ENCODE data around the gene PTPRM. TPM values are rescaled to one million over a fixed set of nuclear protein-coding genes. Genes with fewer than 3 reads are reported as not detected.
A peak's percentile ranks its signal among the peaks of the same experiment; 100 is the strongest.

The PTPRM gene
- total RNA-seq, 1 donor from 2014 or later = 10.7 TPM

DNA sequence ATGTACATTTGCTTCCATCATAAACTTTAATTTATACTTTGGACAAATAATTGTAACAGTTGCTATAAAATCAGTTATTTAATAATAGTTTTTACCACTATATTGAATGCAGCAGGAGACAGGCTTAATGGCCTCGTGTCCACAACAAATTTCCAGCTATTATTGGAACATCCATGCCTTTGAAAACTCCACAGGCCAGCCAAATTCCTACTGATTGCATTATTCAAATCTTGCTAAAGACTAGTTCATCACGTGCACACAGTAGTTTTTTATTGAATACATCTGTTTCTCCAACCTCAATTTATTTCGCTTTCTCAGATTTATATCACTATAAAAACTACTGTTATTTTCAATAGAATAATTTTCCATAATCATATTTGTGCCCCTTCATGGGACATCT, 18.4 kb upstream of the PTPRM start:
- Mint-ChIP-seq H3K9me3 (no peaks in the 10 kb centered on the region), H3K27ac (no peak overlapping the region)
- intact Hi-C loops (cut with micrococcal nuclease) = no loop called here

DNA sequence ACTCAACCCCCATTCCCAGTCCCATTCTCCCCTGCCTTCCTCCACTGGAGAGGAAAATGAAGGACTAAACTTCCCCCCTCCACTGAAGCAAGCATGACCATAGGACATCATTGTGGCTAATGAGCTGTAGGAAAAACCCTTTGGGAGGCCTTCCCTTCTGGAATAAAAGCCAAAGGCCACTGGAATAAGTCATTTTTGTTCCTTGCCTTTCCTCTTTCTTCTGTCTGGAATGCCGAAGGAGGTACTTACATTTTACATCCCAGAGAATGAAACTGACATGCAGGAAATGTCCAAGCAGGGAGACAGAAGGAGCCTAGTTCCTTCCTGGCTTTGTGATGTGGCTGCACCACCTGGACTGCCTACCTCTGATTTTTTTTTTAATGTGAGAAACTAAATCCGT, 9.1 kb upstream of the PTPRM start:
- H3K4me1 Mint-ChIP-seq (ENCODE audit: low read depth) = no peaks in the 10 kb centered on the region
- H3K9me3 Mint-ChIP-seq = no peaks in the 10 kb centered on the region
- no peak overlapping the region for H3K27ac Mint-ChIP-seq
- peaks cover 2% of the 10 kb centered on the region for H3K27me3 Mint-ChIP-seq (ENCODE audit: insufficient read depth)
- intact Hi-C loops (cut with micrococcal nuclease) = no loop called here
- DNase-seq (ENCODE audit: low spot score) = no peak
- no peak overlapping the region for H3K4me3 Mint-ChIP-seq
- no peaks in the 10 kb centered on the region for H3K36me3 Mint-ChIP-seq (ENCODE audit: low read depth)

More for the DNA sequence above, 18.4 kb upstream of the PTPRM start:
- no peak for DNase-seq (ENCODE audit: low spot score)
- Mint-ChIP-seq H3K36me3 (ENCODE audit: low read depth) (no peaks in the 10 kb centered on the region), H3K27me3 (ENCODE audit: insufficient read depth) (no peaks in the 10 kb centered on the region), H3K4me3 (no peak overlapping the region), H3K4me1 (ENCODE audit: low read depth) (no peaks in the 10 kb centered on the region)

DNA sequence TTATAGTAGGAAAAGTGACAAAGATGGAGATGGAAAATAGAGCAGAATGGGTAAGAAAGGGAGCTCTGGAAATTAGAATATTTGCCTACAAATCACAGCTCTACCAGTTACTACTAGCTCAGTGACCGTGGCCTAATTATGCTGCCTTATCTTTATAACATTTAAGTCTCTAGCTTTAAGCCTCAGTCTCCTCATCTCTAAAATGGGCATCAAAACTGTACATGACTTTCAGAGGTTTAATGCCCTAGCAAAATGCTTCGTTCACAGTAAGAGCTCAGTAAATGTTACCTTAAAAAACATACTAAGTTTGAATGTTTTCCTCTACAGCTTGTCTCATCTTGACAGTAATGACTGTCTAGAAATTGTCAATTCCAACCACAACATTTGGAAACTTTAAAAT, 8.3 kb upstream of the PTPRM start:
- Mint-ChIP-seq H3K9me3 (no peaks in the 10 kb centered on the region), H3K36me3 (ENCODE audit: low read depth) (no peaks in the 10 kb centered on the region), H3K4me3 (no peak overlapping the region), H3K27ac (no peak overlapping the region), H3K27me3 (ENCODE audit: insufficient read depth) (peaks cover 2% of the 10 kb centered on the region), H3K4me1 (ENCODE audit: low read depth) (no peaks in the 10 kb centered on the region)
- intact Hi-C loops (cut with micrococcal nuclease) = no loop called here
- no peak for DNase-seq (ENCODE audit: low spot score)

DNA sequence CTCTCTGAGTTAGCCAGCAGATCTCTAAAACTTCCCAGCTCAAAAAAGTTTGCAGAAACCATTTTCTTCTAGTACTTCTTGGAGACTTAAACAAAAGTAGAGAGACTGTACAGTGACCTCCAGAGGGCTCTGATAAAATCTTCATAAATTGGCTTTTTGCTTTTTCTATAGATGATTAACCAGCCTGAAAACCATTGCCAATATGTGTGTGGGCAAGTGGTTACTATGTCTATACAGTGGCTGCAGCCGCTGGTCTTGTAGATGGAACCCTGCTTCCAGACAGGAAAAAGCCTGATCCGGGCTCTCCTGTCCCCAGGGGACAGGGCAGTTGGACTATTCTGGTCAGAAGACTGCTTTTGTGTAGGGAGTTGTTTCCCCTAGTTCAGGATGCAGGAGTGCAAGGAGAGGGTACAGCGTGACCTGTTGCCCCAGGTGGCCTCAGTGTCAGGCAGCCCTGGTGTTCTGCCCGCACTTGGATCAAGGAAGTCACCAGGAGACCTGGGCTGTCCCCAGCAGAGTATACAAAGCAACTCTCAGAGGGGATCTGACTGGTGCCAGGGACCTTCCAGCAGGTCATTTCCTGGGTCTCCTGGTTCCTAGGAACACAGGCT, 7.3 kb upstream of the PTPRM start:
- no peak overlapping the region for H3K27ac Mint-ChIP-seq
- no peak overlapping the region for H3K4me3 Mint-ChIP-seq
- no peaks in the 10 kb centered on the region for H3K36me3 Mint-ChIP-seq (ENCODE audit: low read depth)
- H3K27me3 Mint-ChIP-seq (ENCODE audit: insufficient read depth) = peaks cover 7% of the 10 kb centered on the region
- H3K4me1 Mint-ChIP-seq (ENCODE audit: low read depth) = no peaks in the 10 kb centered on the region
- no peak for DNase-seq (ENCODE audit: low spot score)
- no peaks in the 10 kb centered on the region for H3K9me3 Mint-ChIP-seq
- intact Hi-C loops (cut with micrococcal nuclease) = loop anchor here (10.0 kb wide), 2 partner anchors 395 to 645 kb away; no protein-coding TSS in a partner anchor

DNA sequence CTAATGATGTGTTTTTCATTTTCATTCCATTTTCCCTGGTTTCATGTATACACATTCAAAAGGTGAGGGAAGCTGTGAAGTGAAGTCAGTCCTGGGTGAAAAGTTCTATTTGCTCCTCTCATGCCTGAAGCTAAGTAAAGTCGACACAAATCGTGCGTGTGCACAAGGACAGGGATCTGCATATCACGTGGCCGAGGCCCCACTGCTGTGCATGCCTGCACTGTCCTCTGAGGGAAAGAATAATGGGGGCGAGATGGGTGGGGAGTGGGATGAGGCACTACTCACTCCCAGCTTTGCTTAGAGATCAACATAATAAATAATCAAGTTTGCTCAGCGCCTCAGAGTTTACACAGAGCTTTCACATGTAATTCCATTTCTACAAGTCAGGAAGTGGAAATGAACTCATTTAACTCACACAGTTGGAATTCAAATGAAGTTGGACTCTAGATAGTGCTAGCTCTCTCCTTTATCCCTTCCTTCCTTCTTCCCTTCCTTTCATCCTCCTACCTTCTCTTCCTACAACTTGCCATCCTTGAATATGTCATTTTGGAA, 5.1 kb upstream of the PTPRM start:
- DNase-seq (ENCODE audit: low spot score) = no peak
- Mint-ChIP-seq H3K27ac (no peak overlapping the region), H3K36me3 (ENCODE audit: low read depth) (no peaks in the 10 kb centered on the region), H3K4me3 (no peak overlapping the region), H3K4me1 (ENCODE audit: low read depth) (no peaks in the 10 kb centered on the region), H3K9me3 (no peaks in the 10 kb centered on the region), H3K27me3 (ENCODE audit: insufficient read depth) (peaks cover 19% of the 10 kb centered on the region)
- intact Hi-C loops (cut with micrococcal nuclease) = loop anchor here (10.0 kb wide), 2 partner anchors 393 to 647 kb away; no protein-coding TSS in a partner anchor

DNA sequence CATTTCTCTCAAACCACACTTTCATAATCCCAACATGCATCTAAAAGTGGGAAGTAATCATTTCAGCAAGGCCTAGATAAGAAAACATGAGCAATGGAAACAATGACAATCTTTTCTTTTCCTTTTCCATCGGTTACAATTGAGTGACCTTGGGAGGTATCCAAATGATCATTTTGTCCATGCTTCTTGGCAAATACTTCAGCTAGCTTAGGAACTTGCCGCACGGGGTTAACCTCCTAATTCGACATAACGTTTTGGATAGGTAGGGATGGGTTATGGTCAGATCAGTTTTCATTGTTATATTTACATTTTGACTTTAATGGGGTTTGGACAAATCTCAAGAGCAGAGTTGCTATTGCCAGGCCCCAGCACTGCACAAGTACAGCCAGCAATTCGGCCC, 4.6 kb upstream of the PTPRM start:
- H3K27ac Mint-ChIP-seq = no peak overlapping the region
- DNase-seq (ENCODE audit: low spot score) = no peak
- no peaks in the 10 kb centered on the region for H3K4me1 Mint-ChIP-seq (ENCODE audit: low read depth)
- H3K27me3 Mint-ChIP-seq (ENCODE audit: insufficient read depth) = peaks cover 19% of the 10 kb centered on the region
- intact Hi-C loops (cut with micrococcal nuclease) = loop anchor here (10.0 kb wide), 2 partner anchors 392 to 648 kb away; no protein-coding TSS in a partner anchor
- H3K9me3 Mint-ChIP-seq = no peaks in the 10 kb centered on the region
- H3K4me3 Mint-ChIP-seq = no peak overlapping the region
- H3K36me3 Mint-ChIP-seq (ENCODE audit: low read depth) = no peaks in the 10 kb centered on the region

DNA sequence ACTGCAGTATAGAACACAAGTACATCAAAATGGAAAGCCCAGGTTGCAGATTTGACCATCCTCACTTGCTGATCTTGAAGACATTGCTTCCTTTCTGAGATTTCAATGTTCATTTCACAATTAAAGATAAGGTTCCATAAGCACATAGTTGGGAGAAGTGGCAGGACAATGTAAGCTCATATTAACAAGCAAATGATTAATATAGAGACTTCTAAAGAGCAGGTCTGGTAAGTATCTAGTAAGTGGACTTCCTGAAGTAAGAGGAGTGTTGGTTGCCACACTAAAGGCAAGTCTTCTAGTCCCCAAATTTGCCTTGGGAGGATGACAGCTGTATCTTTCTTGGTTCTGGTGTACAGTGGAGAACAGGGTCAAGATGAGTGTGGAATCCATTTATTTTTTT, 1.4 kb upstream of the PTPRM start:
- H3K36me3 Mint-ChIP-seq (ENCODE audit: low read depth) = no peaks in the 10 kb centered on the region
- DNase-seq (ENCODE audit: low spot score) = no peak
- H3K4me3 Mint-ChIP-seq = peak overlapping the region; percentile 15
- H3K27ac Mint-ChIP-seq = no peak overlapping the region
- intact Hi-C loops (cut with micrococcal nuclease) = loop anchor here (2.0 to 10.0 kb wide), 3 partner anchors 345 to 651 kb away; no protein-coding TSS in a partner anchor
- no peaks in the 10 kb centered on the region for H3K9me3 Mint-ChIP-seq
- peaks cover 37% of the 10 kb centered on the region for H3K27me3 Mint-ChIP-seq (ENCODE audit: insufficient read depth)
- H3K4me1 Mint-ChIP-seq (ENCODE audit: low read depth) = no peaks in the 10 kb centered on the region

DNA sequence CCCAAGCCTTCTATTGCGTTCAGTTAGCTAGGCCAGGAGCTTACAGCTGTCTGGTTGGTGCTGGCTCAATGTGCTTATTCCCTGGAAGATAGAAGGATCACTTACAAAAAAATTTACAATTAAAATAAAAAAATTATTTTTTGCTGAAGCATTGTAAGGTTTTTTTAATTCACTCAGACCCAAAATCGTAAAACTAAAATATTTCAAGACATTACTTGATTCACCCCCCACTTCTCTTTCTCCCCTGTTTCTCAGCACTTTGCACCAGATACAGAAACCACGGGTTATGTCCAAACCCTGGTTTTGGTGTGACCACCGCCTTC, 911 bp upstream of the PTPRM start:
- Mint-ChIP-seq H3K4me3 (peak overlapping the region; percentile 15), H3K36me3 (ENCODE audit: low read depth) (no peaks in the 10 kb centered on the region), H3K4me1 (ENCODE audit: low read depth) (no peaks in the 10 kb centered on the region), H3K27me3 (ENCODE audit: insufficient read depth) (peaks cover 40% of the 10 kb centered on the region), H3K27ac (no peak overlapping the region), H3K9me3 (no peaks in the 10 kb centered on the region)
- intact Hi-C loops (cut with micrococcal nuclease) = loop anchor here (2.0 to 10.0 kb wide), 3 partner anchors 345 to 651 kb away; no protein-coding TSS in a partner anchor
- no peak for DNase-seq (ENCODE audit: low spot score)

DNA sequence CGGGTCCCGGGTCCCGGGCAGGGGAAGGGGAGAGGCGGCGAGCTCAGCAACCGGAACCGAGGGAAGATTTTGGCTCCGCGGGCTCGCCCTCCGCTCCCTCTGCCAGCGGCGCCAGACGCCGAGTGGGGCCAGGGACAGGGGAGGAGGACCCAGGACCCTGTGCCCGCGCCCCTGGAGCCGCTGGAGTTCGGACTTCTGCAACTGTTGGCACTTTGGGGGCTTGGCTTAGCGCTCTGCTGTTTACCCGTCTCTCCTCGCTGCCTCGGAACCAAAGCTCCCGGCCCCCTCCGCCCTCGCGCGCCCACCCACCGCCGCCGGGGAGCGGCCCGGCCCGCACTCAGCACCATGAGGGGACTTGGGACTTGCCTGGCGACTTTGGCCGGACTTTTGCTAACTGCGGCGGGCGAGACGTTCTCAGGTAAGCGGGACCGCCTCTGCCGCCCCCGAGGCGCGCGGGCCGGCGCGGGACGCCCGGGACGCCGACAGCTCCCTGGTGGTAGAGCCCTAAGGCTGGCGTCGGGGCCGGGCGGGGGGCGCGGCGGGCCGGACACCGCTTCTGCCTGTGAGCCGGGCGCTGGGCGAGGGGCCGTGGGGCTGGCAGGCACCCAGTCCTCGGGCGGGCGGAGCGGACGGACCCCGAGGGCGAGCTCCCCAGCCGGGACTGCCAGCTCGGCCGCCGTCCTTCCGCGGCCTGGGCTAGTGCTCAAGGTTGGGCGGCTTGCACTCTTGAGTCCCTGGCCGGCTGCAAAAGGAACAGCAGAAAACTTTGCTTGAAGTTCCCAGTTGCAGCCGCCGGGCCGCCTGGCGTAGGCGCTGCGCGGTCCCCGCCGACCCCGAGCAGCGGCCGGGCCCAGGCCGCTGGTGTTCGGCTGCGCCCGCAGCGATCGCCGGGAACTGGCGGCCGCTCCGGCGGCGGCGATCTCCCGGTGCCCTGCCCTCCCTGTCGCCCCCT, 634 bp downstream of the PTPRM start:
- Mint-ChIP-seq H3K27me3 (ENCODE audit: insufficient read depth) (peaks cover 47% of the 10 kb centered on the region), H3K27ac (no peak overlapping the region), H3K4me1 (ENCODE audit: low read depth) (peaks cover 4% of the 10 kb centered on the region), H3K9me3 (no peaks in the 10 kb centered on the region), H3K4me3 (no peak overlapping the region), H3K36me3 (ENCODE audit: low read depth) (no peaks in the 10 kb centered on the region)
- intact Hi-C loops (cut with micrococcal nuclease) = loop anchor here (2.0 to 10.0 kb wide), 3 partner anchors 347 to 653 kb away; no protein-coding TSS in a partner anchor
- DNase-seq (ENCODE audit: low spot score) = no peak

DNA sequence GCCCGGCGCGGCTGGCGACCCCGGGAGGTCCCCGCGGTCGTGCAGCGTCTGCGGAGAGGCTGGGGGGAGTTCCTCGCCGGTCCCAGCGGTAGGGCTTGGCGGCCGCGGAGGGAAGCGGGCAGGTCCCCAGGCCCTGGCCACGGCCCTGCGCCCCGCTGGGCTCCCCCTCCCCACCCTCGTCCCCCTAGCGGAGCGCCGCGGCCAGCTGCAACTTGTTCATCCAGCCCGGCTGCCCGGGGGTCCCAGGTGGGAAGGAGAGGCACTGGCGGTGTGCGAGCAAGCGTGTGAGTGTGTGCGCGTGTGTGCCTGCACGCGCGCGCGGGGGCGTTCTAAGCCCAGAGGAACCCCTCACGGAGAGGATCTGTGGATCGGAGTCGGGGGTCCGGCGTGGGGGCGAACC, 1.3 kb downstream of the PTPRM start:
- Mint-ChIP-seq H3K4me3 (no peak overlapping the region), H3K27me3 (ENCODE audit: insufficient read depth) (peaks cover 51% of the 10 kb centered on the region), H3K27ac (no peak overlapping the region), H3K4me1 (ENCODE audit: low read depth) (peaks cover 9% of the 10 kb centered on the region), H3K9me3 (no peaks in the 10 kb centered on the region), H3K36me3 (ENCODE audit: low read depth) (peaks cover 2% of the 10 kb centered on the region)
- intact Hi-C loops (cut with micrococcal nuclease) = loop anchor here (10.0 kb wide), 2 partner anchors 386 to 654 kb away; no protein-coding TSS in a partner anchor
- no peak for DNase-seq (ENCODE audit: low spot score)

DNA sequence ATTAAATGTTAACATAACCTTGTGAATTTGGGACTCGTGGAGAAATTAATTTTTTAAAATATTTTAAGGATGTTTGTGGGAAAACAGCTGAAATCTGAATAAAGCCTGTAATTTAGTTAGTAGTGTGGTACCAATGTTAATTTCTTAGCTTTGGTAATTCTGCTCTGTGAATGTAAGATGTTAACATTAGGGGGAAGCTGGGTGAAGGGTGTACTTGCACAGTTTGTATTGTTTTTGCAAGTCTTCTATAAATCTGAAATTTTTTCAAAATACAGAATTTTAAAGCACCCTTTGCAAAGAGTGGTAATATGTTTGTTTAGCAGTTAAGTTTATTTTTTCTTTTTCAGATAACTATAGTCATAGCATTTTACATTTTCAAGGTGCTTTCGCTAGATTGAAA, 4.5 kb downstream of the PTPRM start:
- Mint-ChIP-seq H3K27ac (no peak overlapping the region), H3K4me1 (ENCODE audit: low read depth) (peaks cover 9% of the 10 kb centered on the region)
- intact Hi-C loops (cut with micrococcal nuclease) = no loop called here

DNA sequence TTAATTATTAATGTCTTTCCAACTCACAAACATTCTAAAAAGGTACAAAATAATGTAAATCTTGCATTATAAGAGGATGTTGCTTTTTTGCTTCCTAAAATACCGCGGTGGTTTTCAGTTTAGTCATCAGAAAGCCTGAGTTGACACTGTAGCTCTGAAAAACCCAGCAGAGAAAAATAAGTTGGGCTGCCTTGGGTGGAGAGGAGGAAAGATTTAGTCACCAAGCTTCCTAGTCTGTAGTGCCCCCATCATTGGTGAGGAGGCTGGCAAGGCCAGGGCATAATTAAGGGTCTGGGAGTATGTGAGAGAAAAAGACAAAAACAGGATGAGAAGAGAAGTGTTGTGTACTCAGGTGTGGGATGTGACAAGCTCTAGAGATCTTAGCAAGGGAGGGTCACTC, 5.7 kb downstream of the PTPRM start:
- peaks cover 9% of the 10 kb centered on the region for H3K4me1 Mint-ChIP-seq (ENCODE audit: low read depth)
- peak overlapping the region; percentile 76 for H3K27ac Mint-ChIP-seq
- intact Hi-C loops (cut with micrococcal nuclease) = no loop called here
- H3K36me3 Mint-ChIP-seq (ENCODE audit: low read depth) = peaks cover 2% of the 10 kb centered on the region
- H3K4me3 Mint-ChIP-seq = no peak overlapping the region
- H3K9me3 Mint-ChIP-seq = no peaks in the 10 kb centered on the region
- H3K27me3 Mint-ChIP-seq (ENCODE audit: insufficient read depth) = peaks cover 35% of the 10 kb centered on the region
- no peak for DNase-seq (ENCODE audit: low spot score)

More for the DNA sequence above, 4.5 kb downstream of the PTPRM start:
- no peak for DNase-seq (ENCODE audit: low spot score)
- H3K4me3 Mint-ChIP-seq = no peak overlapping the region
- H3K27me3 Mint-ChIP-seq (ENCODE audit: insufficient read depth) = peaks cover 34% of the 10 kb centered on the region
- no peaks in the 10 kb centered on the region for H3K9me3 Mint-ChIP-seq
- H3K36me3 Mint-ChIP-seq (ENCODE audit: low read depth) = peaks cover 2% of the 10 kb centered on the region

All from activated T-helper 1 cell treated with anti-CD3 and anti-CD28 coated beads, Interleukin-12 subunit alpha, Interleukin-12 subunit beta, Interleukin-2, Interleukin-4 antibody, amounts not matched to agents 30 ng/mL and 10 ng/mL and 1 ng/mL, durations not matched to agents 14 hours and 24 hours and 36 hours (primary cell).